ENCODE data around the gene TCHHL1.
A peak's percentile ranks its signal among the peaks of the same experiment; 100 is the strongest.

The TCHHL1 gene

DNA sequence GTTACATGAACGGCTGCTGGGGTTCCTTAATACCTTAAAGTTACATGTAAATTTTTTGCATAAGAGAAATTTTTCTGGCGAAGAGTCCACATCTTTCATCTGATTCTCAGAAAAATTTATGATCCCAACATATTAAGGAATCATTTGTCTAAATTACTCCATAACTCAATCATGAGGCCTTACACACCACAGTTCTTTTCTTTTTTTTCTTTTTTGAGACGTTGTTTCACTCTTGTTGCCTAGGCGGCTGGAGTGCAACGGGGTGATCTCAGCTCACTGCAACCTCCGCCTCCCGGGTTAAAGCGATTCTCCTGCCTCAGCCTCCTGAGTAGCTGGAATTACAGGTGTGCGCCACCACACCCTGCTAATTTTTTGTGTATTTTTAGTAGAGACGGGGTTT is 50.0 kb downstream of the TCHHL1 start:
- TF ChIP-seq, protein P1, sequence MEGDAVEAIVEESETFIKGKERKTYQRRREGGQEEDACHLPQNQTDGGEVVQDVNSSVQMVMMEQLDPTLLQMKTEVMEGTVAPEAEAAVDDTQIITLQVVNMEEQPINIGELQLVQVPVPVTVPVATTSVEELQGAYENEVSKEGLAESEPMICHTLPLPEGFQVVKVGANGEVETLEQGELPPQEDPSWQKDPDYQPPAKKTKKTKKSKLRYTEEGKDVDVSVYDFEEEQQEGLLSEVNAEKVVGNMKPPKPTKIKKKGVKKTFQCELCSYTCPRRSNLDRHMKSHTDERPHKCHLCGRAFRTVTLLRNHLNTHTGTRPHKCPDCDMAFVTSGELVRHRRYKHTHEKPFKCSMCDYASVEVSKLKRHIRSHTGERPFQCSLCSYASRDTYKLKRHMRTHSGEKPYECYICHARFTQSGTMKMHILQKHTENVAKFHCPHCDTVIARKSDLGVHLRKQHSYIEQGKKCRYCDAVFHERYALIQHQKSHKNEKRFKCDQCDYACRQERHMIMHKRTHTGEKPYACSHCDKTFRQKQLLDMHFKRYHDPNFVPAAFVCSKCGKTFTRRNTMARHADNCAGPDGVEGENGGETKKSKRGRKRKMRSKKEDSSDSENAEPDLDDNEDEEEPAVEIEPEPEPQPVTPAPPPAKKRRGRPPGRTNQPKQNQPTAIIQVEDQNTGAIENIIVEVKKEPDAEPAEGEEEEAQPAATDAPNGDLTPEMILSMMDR (IDR thresholded peaks at IDR 0.05; ENCODE audit: low read length), result no peak
- TF ChIP-seq EZH2 (IDR thresholded peaks at IDR 0.05; ENCODE audit: borderline replicate concordance, low read length), result no peak
- Histone ChIP-seq H3K9ac (ENCODE audit: low read length) (no peak overlapping the region), H3K4me1 (ENCODE audit: insufficient read depth, low read length, severe bottlenecking) (peaks cover 38% of the 10 kb centered on the region), H4K20me1 (ENCODE audit: insufficient read depth, low read length) (no peaks in the 10 kb centered on the region), H3K27ac (ENCODE audit: low read depth, low read length, poor library complexity, severe bottlenecking) (no peak overlapping the region), H3K4me3 (ENCODE audit: low read depth, low read length, poor library complexity, severe bottlenecking) (no peak overlapping the region), H3K4me2 (ENCODE audit: low read length) (no peak overlapping the region), H3K36me3 (ENCODE audit: insufficient read depth, low read length) (no peaks in the 10 kb centered on the region), H3K9me2 (ENCODE audit: low read depth, low read length) (no peaks in the 10 kb centered on the region), H3K9me3 (ENCODE audit: low read length) (no peaks in the 10 kb centered on the region), H3K27me3 (ENCODE audit: insufficient read depth, low read length) (no peaks in the 10 kb centered on the region), H3K79me2 (ENCODE audit: insufficient read depth, low read length) (no peaks in the 10 kb centered on the region), H3F3A (ENCODE audit: insufficient read depth, low read length) (no peaks in the 10 kb centered on the region), H2AFZ (ENCODE audit: low read length) (no peak overlapping the region)

- Histone ChIP-seq H3K79me2 (ENCODE audit: insufficient read depth, low read length) (no peaks in the 10 kb centered on the region), H4K20me1 (ENCODE audit: insufficient read depth, low read length) (no peaks in the 10 kb centered on the region), H3K27me3 (ENCODE audit: insufficient read depth, low read length) (no peaks in the 10 kb centered on the region), H3K9me3 (ENCODE audit: low read length) (no peaks in the 10 kb centered on the region), H3K36me3 (ENCODE audit: insufficient read depth, low read length) (no peaks in the 10 kb centered on the region), H3K4me2 (ENCODE audit: low read length) (peak within 1 kb of the TSS; percentile 73), H3K4me3 (ENCODE audit: low read depth, low read length, poor library complexity, severe bottlenecking) (peak within 1 kb of the TSS; percentile 63), H3K27ac (ENCODE audit: low read depth, low read length, poor library complexity, severe bottlenecking) (no peak within 1 kb of the TSS), H2AFZ (ENCODE audit: low read length) (no peak within 1 kb of the TSS), H3K9ac (ENCODE audit: low read length) (peak within 1 kb of the TSS; percentile 51; the same call in 1 of the 2 replicates), H3K9me2 (ENCODE audit: low read depth, low read length) (no peaks in the 10 kb centered on the region), H3K4me1 (ENCODE audit: insufficient read depth, low read length, severe bottlenecking) (peaks cover 38% of the 10 kb centered on the region), H3F3A (ENCODE audit: insufficient read depth, low read length) (no peaks in the 10 kb centered on the region)
- TF ChIP-seq EZH2 (IDR thresholded peaks at IDR 0.05; ENCODE audit: borderline replicate concordance, low read length), result no peak
- TF ChIP-seq, protein P1 (IDR thresholded peaks at IDR 0.05; ENCODE audit: low read length), result no peak
Measured at GRCh38 chr1:152036267-152037216, 52.3 kb downstream of the TCHHL1 start, which contains the start of gene S100A11. TSS of gene S100A11 (minus strand) at chr1:152037004. CDS start at chr1:152036915, 89 bp downstream.

DNA sequence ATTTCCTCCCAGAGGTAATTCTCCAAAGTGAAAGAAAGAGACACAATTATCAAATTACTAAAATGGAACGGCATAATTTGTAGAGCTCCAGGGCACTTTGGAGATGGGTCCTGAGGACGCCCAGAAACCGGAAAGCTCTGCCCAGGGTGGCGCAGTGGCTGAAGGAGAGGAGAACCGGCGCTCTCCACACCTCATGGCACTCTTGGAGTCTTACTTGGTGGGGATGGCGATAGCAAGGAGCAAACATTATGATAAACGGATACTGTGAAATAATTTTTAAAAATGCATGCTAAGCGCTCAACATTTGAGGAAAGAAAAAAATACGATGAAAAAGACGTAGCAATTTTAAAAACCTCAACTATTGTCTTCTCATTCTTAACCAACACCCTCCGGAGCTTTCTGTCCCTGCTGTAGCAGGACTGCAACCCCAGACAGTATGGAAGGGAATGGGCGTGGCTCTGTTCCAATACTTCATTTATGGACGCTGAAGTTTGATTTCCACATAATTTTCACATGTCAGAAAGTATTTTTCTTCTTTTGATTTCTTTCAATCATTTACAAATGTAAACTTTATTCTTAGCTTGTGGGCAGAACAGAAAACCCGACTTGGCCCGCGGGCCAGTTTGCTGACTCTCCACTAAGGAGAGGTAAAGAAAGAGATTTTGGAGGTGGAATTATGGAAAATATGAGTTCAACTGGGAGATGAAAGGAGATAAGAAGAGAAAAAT is 53.2 kb downstream of the TCHHL1 start:
- no peaks in the 10 kb centered on the region for H3F3A ChIP-seq (ENCODE audit: insufficient read depth, low read length)
- H3K4me2 ChIP-seq (ENCODE audit: low read length), result peak overlapping the region; percentile 73
- TF ChIP-seq EZH2 (IDR thresholded peaks at IDR 0.05; ENCODE audit: borderline replicate concordance, low read length), result no peak
- TF ChIP-seq, protein P1 (IDR thresholded peaks at IDR 0.05; ENCODE audit: low read length), result no peak
- no peaks in the 10 kb centered on the region for H3K79me2 ChIP-seq (ENCODE audit: insufficient read depth, low read length)
- no peaks in the 10 kb centered on the region for H4K20me1 ChIP-seq (ENCODE audit: insufficient read depth, low read length)
- H3K4me1 ChIP-seq (ENCODE audit: insufficient read depth, low read length, severe bottlenecking), result peaks cover 38% of the 10 kb centered on the region
- no peaks in the 10 kb centered on the region for H3K27me3 ChIP-seq (ENCODE audit: insufficient read depth, low read length)
- peak overlapping the region; percentile 51; the same call in 1 of the 2 replicates for H3K9ac ChIP-seq (ENCODE audit: low read length)
- no peak overlapping the region for H2AFZ ChIP-seq (ENCODE audit: low read length)
- H3K9me2 ChIP-seq (ENCODE audit: low read depth, low read length), result no peaks in the 10 kb centered on the region
- H3K9me3 ChIP-seq (ENCODE audit: low read length), result no peaks in the 10 kb centered on the region
- no peaks in the 10 kb centered on the region for H3K36me3 ChIP-seq (ENCODE audit: insufficient read depth, low read length)
- peak overlapping the region; percentile 63 for H3K4me3 ChIP-seq (ENCODE audit: low read depth, low read length, poor library complexity, severe bottlenecking)
- peak overlapping the region; percentile 66 for H3K27ac ChIP-seq (ENCODE audit: low read depth, low read length, poor library complexity, severe bottlenecking)

Measured in OCI-LY1 (cell line).